NT2/D1 (cell line): ENCODE results near the gene KCNG2.

Source experiments
- SUZ12 ChIP-seq: IDR thresholded peaks from 2 replicates; pipeline ENCODE4 v1.6.1; 2011; ENCODE audit not compliant: insufficient read length, insufficient read depth; ENCODE audit errors: extremely low read depth
- YY1 ChIP-seq: IDR thresholded peaks from 2 replicates; pipeline ENCODE4 v1.6.1; 2011; ENCODE audit not compliant: insufficient read length, insufficient read depth
- ZNF274 ChIP-seq: IDR thresholded peaks from 2 replicates; pipeline ENCODE4 v1.6.1; 2011; ENCODE audit warnings: mild to moderate bottlenecking, low read depth, low read length

DNA sequence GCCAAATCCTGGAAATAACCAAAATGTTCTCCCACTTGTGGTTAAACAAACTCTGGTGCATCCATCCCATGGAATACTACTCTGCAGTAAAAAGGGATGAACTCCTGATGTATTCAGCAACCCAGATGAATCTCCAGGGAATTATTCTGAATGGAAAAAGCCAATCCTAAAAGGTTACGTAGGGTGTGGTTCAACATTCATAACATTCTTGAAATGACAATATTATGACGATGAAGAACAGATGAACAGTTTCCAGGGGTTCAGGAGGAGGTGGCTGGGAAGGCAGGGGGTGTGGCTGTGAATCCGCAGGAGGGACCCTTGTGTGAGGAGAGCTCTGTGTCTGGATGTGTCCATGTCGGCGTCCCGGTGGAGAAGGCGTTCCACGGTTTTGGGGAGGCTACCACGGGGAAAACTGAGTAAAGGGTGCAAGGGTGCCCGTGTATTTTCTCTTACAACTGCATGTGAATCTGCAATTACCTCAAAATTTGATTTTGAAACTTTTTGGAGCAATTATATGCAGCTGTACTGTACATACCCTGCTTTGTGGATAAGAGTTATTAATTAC is 47.3 kb downstream of the KCNG2 start:
- TF ChIP-seq ZNF274, result no peak
- TF ChIP-seq YY1, result no peak
- TF ChIP-seq SUZ12, result no peak
